Loucy (cell line): ENCODE measurements around the gene OR10H5.

ENCODE experiments used
- CTCF ChIP-seq: fragments of 200-600 bp; sonication (generic); conservative IDR thresholded peaks from 2 replicates; pipeline ENCODE4 v1.5.1; 2014; ENCODE audit warnings: mild to moderate bottlenecking, antibody characterized with exemption, low read length
- EZH2phosphoT487 ChIP-seq: fragments of 200-600 bp; IDR thresholded peaks from 2 replicates; pipeline ENCODE4 v1.6.1; 2018; ENCODE audit warnings: antibody characterized with exemption, mild to moderate bottlenecking, moderate library complexity, borderline replicate concordance

- TF ChIP-seq CTCF, result no peak
- TF ChIP-seq EZH2phosphoT487, result no peak
These were observed 59.5 kb downstream of the OR10H5 start for GRCh38 chr19:15846923-15847322.
